ENCODE measurements around the gene EDAR.

The EDAR gene

DNA sequence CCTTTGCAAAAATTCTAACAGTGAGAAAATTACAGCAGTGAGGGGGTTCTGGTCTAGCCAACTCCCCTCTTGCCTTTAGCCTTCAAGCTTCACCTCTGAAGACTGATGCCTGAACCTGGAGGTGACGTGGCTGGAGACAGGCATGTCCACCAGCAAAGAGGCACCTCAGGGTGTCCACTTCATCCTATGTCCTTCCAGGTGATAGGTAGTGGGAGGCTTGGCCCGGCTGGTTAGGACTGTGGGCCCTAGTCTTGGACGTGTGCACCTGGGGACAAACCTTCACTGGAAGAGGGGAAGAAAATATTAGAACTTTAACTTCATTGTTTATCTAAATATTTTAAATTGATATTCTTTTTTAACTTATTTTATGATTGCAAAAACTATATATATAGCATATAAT lies 35.5 kb upstream of the EDAR start:
- H3K36me3 ChIP-seq (ENCODE audit: control insufficient read depth in 2 of 2, insufficient read depth in 2 of 2, low read length in 2 of 2) = no peaks in the 10 kb centered on the region
- no peaks in the 10 kb centered on the region for H3K9me3 ChIP-seq (ENCODE audit: control insufficient read depth in 2 of 2, low read length in 2 of 2)
- H3K27me3 ChIP-seq (ENCODE audit: control insufficient read depth in 1 of 2, insufficient read depth in 2 of 2, low read length in 2 of 2) = no peaks in the 10 kb centered on the region
- H3K4me3 ChIP-seq (ENCODE audit: low read length in 2 of 2) = no peak overlapping the region
- H3K9ac ChIP-seq (ENCODE audit: low read length in 2 of 2) = no peak overlapping the region
- peaks cover 4% of the 10 kb centered on the region for H3K4me1 ChIP-seq (ENCODE audit: control insufficient read depth, insufficient read depth, low read length)
- no peak overlapping the region for H3K27ac ChIP-seq (ENCODE audit: low read length)

DNA sequence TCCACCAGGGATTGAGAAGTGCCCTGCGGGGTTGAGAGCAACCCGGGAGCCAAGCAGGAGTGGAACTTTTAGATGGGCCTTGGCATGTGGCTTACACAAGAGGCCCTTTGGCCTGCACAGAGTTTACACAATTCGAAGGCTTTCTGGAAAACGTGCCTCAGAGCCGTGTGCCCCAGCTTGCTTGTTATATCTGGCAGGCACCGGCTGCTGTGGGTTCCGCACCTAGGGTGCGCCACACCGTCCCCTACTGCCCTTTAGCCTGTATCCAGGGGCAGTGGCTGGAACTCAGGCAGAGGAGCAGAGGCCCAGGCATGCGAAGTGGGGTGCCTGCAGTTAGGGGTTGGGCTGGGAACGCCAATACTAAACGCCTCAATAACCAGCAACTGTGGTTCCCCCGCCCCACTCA lies 32.9 kb upstream of the EDAR start:
- Histone ChIP-seq H3K9me3 (ENCODE audit: control insufficient read depth in 2 of 2, low read length in 2 of 2) (no peaks in the 10 kb centered on the region), H3K4me1 (ENCODE audit: control insufficient read depth, insufficient read depth, low read length) (peaks cover 22% of the 10 kb centered on the region), H3K27ac (ENCODE audit: low read length) (no peak overlapping the region), H3K4me3 (ENCODE audit: low read length in 2 of 2) (no peak overlapping the region), H3K36me3 (ENCODE audit: control insufficient read depth in 2 of 2, insufficient read depth in 2 of 2, low read length in 2 of 2) (no peaks in the 10 kb centered on the region), H3K9ac (ENCODE audit: low read length in 2 of 2) (no peak overlapping the region), H3K27me3 (ENCODE audit: control insufficient read depth in 1 of 2, insufficient read depth in 2 of 2, low read length in 2 of 2) (no peaks in the 10 kb centered on the region)

DNA sequence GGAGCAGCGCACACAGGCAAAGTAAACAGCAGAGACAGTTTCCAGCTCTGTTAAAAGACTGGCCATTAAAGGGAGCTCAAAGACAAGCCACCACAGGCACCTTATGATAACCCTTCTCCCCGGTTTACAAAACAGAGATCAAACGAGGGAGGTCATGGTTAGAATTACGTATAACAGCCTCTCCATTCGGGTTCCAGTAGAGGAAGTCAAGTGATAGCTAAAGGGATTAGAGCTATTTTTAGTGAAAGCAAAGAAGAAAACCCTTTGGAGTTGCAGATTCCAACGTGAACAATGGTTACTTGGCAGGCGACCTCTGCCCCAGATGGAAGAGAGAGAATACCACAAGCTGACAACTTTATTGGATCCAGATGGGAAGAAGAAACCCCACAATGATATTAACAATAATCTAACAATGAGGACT lies 31.2 kb upstream of the EDAR start:
- Histone ChIP-seq H3K27ac (ENCODE audit: low read length) (peak overlapping the region; percentile 41), H3K4me3 (ENCODE audit: low read length in 2 of 2) (no peak overlapping the region), H3K27me3 (ENCODE audit: control insufficient read depth in 1 of 2, insufficient read depth in 2 of 2, low read length in 2 of 2) (no peaks in the 10 kb centered on the region), H3K36me3 (ENCODE audit: control insufficient read depth in 2 of 2, insufficient read depth in 2 of 2, low read length in 2 of 2) (no peaks in the 10 kb centered on the region), H3K9me3 (ENCODE audit: control insufficient read depth in 2 of 2, low read length in 2 of 2) (no peaks in the 10 kb centered on the region), H3K4me1 (ENCODE audit: control insufficient read depth, insufficient read depth, low read length) (peaks cover 23% of the 10 kb centered on the region), H3K9ac (ENCODE audit: low read length in 2 of 2) (no peak overlapping the region)

DNA sequence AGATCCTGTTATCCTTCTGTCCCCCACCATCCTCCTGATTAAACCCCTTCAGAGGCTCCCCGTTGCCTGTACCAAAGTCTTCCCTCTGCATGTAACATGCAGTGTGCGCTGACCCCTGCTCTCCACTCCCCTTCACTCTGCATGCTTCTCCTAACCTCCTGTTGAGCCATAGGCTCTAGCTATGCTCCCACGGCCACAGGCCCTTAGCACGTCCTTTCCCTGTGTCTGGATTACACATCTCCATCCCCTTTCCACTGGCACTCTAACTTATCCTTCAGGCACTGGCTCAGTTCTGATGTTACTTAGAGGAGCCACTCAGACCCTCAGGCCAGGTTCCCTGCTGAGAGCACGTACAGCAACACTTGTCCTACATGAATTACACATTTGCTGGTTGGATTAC lies 29.4 kb upstream of the EDAR start:
- Histone ChIP-seq H3K27ac (ENCODE audit: low read length) (peak overlapping the region; percentile 31), H3K9ac (ENCODE audit: low read length in 2 of 2) (no peak overlapping the region), H3K36me3 (ENCODE audit: control insufficient read depth in 2 of 2, insufficient read depth in 2 of 2, low read length in 2 of 2) (no peaks in the 10 kb centered on the region), H3K4me3 (ENCODE audit: low read length in 2 of 2) (no peak overlapping the region), H3K4me1 (ENCODE audit: control insufficient read depth, insufficient read depth, low read length) (peaks cover 23% of the 10 kb centered on the region), H3K9me3 (ENCODE audit: control insufficient read depth in 2 of 2, low read length in 2 of 2) (no peaks in the 10 kb centered on the region), H3K27me3 (ENCODE audit: control insufficient read depth in 1 of 2, insufficient read depth in 2 of 2, low read length in 2 of 2) (no peaks in the 10 kb centered on the region)

DNA sequence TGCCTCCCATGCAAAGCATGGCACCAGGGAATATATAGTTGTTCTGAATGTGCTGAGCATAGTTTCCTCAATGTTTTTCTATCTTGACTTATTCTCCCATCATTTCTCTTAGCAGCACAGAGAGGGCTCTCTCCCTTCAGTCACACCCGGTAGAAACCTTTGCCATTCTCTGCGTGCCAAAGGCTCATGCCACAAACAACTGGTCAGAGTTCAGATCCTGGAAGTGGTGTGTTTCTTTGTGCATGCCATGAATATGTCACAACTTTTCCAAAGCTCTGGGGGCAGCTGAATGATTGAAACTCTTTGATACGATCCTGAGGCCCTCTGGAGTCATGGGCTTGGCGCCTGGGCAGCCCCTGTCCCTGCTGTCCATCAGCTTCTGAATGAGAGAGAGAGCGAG lies 28.0 kb upstream of the EDAR start:
- no peaks in the 10 kb centered on the region for H3K27me3 ChIP-seq (ENCODE audit: control insufficient read depth in 1 of 2, insufficient read depth in 2 of 2, low read length in 2 of 2)
- H3K4me3 ChIP-seq (ENCODE audit: low read length in 2 of 2) = no peak overlapping the region
- peaks cover 23% of the 10 kb centered on the region for H3K4me1 ChIP-seq (ENCODE audit: control insufficient read depth, insufficient read depth, low read length)
- H3K36me3 ChIP-seq (ENCODE audit: control insufficient read depth in 2 of 2, insufficient read depth in 2 of 2, low read length in 2 of 2) = no peaks in the 10 kb centered on the region
- no peak overlapping the region for H3K9ac ChIP-seq (ENCODE audit: low read length in 2 of 2)
- H3K9me3 ChIP-seq (ENCODE audit: control insufficient read depth in 2 of 2, low read length in 2 of 2) = no peaks in the 10 kb centered on the region
- H3K27ac ChIP-seq (ENCODE audit: low read length) = no peak overlapping the region

DNA sequence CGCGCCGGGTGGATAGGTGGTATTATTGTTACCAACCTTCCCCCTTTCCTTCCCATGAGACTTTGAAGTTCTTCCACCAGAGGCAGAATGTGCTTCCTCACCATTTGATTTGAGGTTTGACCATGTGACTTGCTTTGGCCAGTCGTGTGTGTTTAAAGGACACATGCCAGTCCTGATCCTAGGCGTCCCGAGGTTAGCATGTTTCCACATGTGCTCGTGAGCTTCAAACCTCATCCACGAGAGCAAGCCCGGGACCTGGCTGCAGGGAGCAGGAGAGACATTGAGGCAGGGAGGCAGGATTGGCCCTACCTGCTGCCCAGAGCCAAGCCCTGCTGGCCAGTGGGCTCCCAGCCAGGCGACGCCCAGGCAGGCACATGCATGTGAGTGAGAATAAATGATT lies 27.4 kb upstream of the EDAR start:
- no peaks in the 10 kb centered on the region for H3K27me3 ChIP-seq (ENCODE audit: control insufficient read depth in 1 of 2, insufficient read depth in 2 of 2, low read length in 2 of 2)
- no peak overlapping the region for H3K27ac ChIP-seq (ENCODE audit: low read length)
- H3K4me3 ChIP-seq (ENCODE audit: low read length in 2 of 2) = no peak overlapping the region
- H3K4me1 ChIP-seq (ENCODE audit: control insufficient read depth, insufficient read depth, low read length) = peaks cover 23% of the 10 kb centered on the region
- no peaks in the 10 kb centered on the region for H3K36me3 ChIP-seq (ENCODE audit: control insufficient read depth in 2 of 2, insufficient read depth in 2 of 2, low read length in 2 of 2)
- no peaks in the 10 kb centered on the region for H3K9me3 ChIP-seq (ENCODE audit: control insufficient read depth in 2 of 2, low read length in 2 of 2)
- no peak overlapping the region for H3K9ac ChIP-seq (ENCODE audit: low read length in 2 of 2)

DNA sequence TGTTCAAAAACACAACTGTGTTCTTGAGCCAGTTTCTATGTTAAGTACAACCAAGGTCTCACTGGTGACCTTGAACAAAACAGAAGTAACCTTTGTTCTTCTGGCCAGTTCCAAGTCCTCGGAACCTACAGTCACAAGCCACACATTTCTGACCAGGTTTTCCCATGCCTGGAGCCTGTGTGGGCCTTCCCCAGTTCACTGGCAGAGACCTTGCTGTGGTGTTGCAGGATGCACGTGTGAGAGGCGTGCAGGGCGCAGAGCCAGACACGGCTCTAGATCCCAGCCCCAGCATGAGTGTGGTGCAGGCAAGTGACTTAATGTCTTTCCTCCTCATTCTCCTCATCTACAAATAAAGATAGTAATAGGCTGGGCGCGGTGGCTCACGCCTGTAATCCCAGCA lies 25.5 kb upstream of the EDAR start:
- no peak overlapping the region for H3K27ac ChIP-seq (ENCODE audit: low read length)

DNA sequence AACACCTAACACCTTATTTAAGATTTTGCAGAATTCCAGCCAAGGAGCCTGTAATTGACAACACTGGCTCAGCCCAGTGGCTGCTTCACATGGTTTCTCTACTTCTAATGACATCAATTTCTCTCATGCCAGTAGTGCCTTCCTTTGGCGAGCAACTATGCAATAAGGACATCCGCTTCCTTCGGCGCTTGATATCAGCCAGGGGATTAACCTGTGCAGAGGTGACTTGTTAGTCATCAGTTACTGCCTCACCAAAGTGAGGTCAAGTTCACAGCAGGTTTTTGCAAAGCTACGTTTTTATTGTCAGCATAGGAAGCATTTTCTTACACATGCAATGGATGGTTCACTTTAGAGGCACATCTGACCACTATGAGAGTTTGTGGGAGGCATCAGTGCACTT lies 24.0 kb upstream of the EDAR start:
- H3K27ac ChIP-seq (ENCODE audit: low read length) = no peak overlapping the region
- H3K4me3 ChIP-seq (ENCODE audit: low read length in 2 of 2) = no peak overlapping the region
- no peak overlapping the region for H3K9ac ChIP-seq (ENCODE audit: low read length in 2 of 2)
- peaks cover 6% of the 10 kb centered on the region for H3K4me1 ChIP-seq (ENCODE audit: control insufficient read depth, insufficient read depth, low read length)
- no peaks in the 10 kb centered on the region for H3K36me3 ChIP-seq (ENCODE audit: control insufficient read depth in 2 of 2, insufficient read depth in 2 of 2, low read length in 2 of 2)
- H3K27me3 ChIP-seq (ENCODE audit: control insufficient read depth in 1 of 2, insufficient read depth in 2 of 2, low read length in 2 of 2) = no peaks in the 10 kb centered on the region
- no peaks in the 10 kb centered on the region for H3K9me3 ChIP-seq (ENCODE audit: control insufficient read depth in 2 of 2, low read length in 2 of 2)

More for the DNA sequence above, 25.5 kb upstream of the EDAR start:
- H3K9ac ChIP-seq (ENCODE audit: low read length in 2 of 2) = no peak overlapping the region
- H3K27me3 ChIP-seq (ENCODE audit: control insufficient read depth in 1 of 2, insufficient read depth in 2 of 2, low read length in 2 of 2) = no peaks in the 10 kb centered on the region
- H3K9me3 ChIP-seq (ENCODE audit: control insufficient read depth in 2 of 2, low read length in 2 of 2) = no peaks in the 10 kb centered on the region
- no peak overlapping the region for H3K4me3 ChIP-seq (ENCODE audit: low read length in 2 of 2)
- H3K4me1 ChIP-seq (ENCODE audit: control insufficient read depth, insufficient read depth, low read length) = peaks cover 19% of the 10 kb centered on the region
- H3K36me3 ChIP-seq (ENCODE audit: control insufficient read depth in 2 of 2, insufficient read depth in 2 of 2, low read length in 2 of 2) = no peaks in the 10 kb centered on the region

DNA sequence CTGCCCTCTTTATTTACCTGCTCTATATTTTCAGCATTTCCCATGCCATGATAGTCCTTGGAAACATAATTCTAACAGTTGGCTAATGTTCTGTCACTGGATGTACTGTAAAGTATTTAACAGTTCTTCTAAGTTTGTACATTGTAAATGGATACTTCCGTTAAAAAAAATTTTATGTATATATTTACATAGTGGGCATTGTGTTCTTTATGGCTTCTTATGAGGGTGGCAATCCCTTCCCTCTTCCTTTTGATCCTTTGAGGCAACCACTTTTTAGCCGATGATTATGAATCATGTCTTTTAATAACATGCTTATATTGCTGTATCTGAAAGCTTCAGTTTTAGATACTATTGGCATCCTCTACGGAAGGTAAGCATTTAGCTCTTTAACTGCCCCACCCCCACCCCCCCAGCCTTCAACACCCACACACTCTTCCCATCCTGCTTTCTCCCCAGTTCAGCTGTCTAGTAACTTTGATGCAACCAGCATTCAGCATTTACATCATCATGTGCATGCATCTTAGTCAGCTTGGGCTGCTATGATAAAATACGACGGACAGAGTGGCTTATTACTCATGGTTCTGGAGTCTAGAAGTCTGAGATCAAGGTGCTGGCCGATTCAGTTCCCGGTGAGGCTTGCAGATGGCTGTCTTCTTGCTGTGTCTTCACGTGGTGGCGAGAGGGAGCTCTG lies 21.0 kb upstream of the EDAR start:
- H3K9me3 ChIP-seq (ENCODE audit: control insufficient read depth in 2 of 2, low read length in 2 of 2) = no peaks in the 10 kb centered on the region
- no peak overlapping the region for H3K4me3 ChIP-seq (ENCODE audit: low read length in 2 of 2)
- no peak overlapping the region for H3K27ac ChIP-seq (ENCODE audit: low read length)
- H3K27me3 ChIP-seq (ENCODE audit: control insufficient read depth in 1 of 2, insufficient read depth in 2 of 2, low read length in 2 of 2) = no peaks in the 10 kb centered on the region
- no peaks in the 10 kb centered on the region for H3K4me1 ChIP-seq (ENCODE audit: control insufficient read depth, insufficient read depth, low read length)
- no peaks in the 10 kb centered on the region for H3K36me3 ChIP-seq (ENCODE audit: control insufficient read depth in 2 of 2, insufficient read depth in 2 of 2, low read length in 2 of 2)
- H3K9ac ChIP-seq (ENCODE audit: low read length in 2 of 2) = no peak overlapping the region

DNA sequence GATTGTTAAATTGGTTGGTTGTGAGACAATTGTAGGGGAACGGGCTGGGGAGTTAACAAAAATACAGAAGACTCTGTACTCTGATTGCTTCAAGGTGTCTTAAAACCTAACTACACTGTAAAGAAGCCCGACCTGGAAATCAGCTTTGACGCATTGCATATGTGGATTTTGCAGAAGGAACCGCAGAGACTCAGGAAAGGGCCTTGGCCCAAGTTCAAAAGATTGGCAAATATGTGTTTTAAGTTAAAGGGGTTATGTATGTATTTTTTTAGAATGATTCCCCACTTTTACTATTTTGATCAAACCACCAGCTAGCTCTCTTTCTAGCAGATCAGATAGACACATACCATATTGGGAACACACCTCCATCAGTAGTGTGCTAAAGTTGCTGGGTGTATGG lies 18.0 kb upstream of the EDAR start:
- H3K36me3 ChIP-seq (ENCODE audit: control insufficient read depth in 2 of 2, insufficient read depth in 2 of 2, low read length in 2 of 2) = no peaks in the 10 kb centered on the region
- H3K4me1 ChIP-seq (ENCODE audit: control insufficient read depth, insufficient read depth, low read length) = no peaks in the 10 kb centered on the region

DNA sequence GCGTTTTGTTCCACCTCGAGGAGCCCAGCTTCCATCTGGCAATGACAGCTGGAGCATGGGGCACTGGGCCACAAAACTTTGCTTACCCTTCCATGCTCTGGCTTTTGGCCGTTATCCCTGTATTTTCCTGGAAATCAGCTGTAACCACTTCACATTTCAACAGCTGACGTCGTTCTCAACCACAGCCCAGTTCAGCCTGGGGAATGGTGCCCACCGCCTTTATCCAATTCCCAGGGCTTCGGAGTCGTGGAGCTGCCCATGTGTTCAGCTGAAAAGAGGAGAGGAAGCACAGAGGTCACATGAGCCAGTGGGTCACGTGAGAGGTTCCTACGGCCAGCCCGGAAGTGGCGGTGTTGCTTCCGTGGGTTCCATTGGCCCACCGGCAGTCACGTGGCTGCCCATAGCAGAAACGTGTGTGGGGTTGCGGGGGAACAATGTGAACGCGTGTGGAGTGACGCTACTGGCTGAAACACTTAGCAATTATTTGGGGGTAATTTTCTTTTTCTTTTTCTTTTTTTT lies 16.7 kb upstream of the EDAR start:
- no peaks in the 10 kb centered on the region for H3K9me3 ChIP-seq (ENCODE audit: control insufficient read depth in 2 of 2, low read length in 2 of 2)
- H3K36me3 ChIP-seq (ENCODE audit: control insufficient read depth in 2 of 2, insufficient read depth in 2 of 2, low read length in 2 of 2) = no peaks in the 10 kb centered on the region
- H3K27ac ChIP-seq (ENCODE audit: low read length) = no peak overlapping the region
- H3K4me3 ChIP-seq (ENCODE audit: low read length in 2 of 2) = no peak overlapping the region
- no peak overlapping the region for H3K9ac ChIP-seq (ENCODE audit: low read length in 2 of 2)
- H3K27me3 ChIP-seq (ENCODE audit: control insufficient read depth in 1 of 2, insufficient read depth in 2 of 2, low read length in 2 of 2) = no peaks in the 10 kb centered on the region
- H3K4me1 ChIP-seq (ENCODE audit: control insufficient read depth, insufficient read depth, low read length) = no peaks in the 10 kb centered on the region

More for the DNA sequence above, 18.0 kb upstream of the EDAR start:
- no peak overlapping the region for H3K27ac ChIP-seq (ENCODE audit: low read length)
- H3K4me3 ChIP-seq (ENCODE audit: low read length in 2 of 2) = no peak overlapping the region
- no peak overlapping the region for H3K9ac ChIP-seq (ENCODE audit: low read length in 2 of 2)
- H3K9me3 ChIP-seq (ENCODE audit: control insufficient read depth in 2 of 2, low read length in 2 of 2) = no peaks in the 10 kb centered on the region
- H3K27me3 ChIP-seq (ENCODE audit: control insufficient read depth in 1 of 2, insufficient read depth in 2 of 2, low read length in 2 of 2) = no peaks in the 10 kb centered on the region

Measured in stomach smooth muscle (tissue), 2 donors.